Vagina (tissue), 2 donors: ENCODE results near the gene KCNK17. TPM values are rescaled to one million over a fixed set of nuclear protein-coding genes. Genes with fewer than 3 reads are reported as not detected.

Experiments used
- DNase-seq, 2 donors: peaks; one replicate each; pipeline ENCODE4 v3.0.0-alpha.2; 2017; ENCODE audit errors: extremely low spot score in 2 of 2
- H3K27ac ChIP-seq: fragments of 200-600 bp; sonication (generic); one replicate; pipeline ENCODE4 v1.5.1; 2019
- H3K27me3 ChIP-seq: fragments of 200-600 bp; sonication (generic); one replicate; pipeline ENCODE4 v1.5.1; 2019
- H3K36me3 ChIP-seq, 2 donors: fragments of 200-600 bp; sonication (generic); one replicate each; pipeline ENCODE4 v1.5.1; 2017 to 2019
- H3K4me1 ChIP-seq: fragments of 200-600 bp; sonication (generic); one replicate; pipeline ENCODE4 v1.5.1; 2019
- H3K4me3 ChIP-seq, 2 donors: fragments of 200-600 bp; sonication (generic); 1 replicate in 1 of 2; 2 replicates in 1 of 2; pipeline ENCODE4 v1.5.1; 2016 to 2019
- H3K9me3 ChIP-seq: fragments of 200-600 bp; sonication (generic); one replicate; pipeline ENCODE4 v1.5.1; 2019
- POLR2A ChIP-seq, 2 donors: fragments of 450-650 bp; IDR thresholded peaks; one replicate each; pipeline ENCODE4 v1.6.1; 2017; ENCODE audit warnings: antibody characterized with exemption in 2 of 2, mild to moderate bottlenecking in 2 of 2, moderate library complexity in 2 of 2
- POLR2AphosphoS5 ChIP-seq, 2 donors: sonication (generic); formaldehyde crosslinking; IDR thresholded peaks; one replicate each; pipeline ENCODE4 v1.9.0; 2017; ENCODE audit warnings: antibody characterized with exemption in 2 of 2, mild to moderate bottlenecking in 2 of 2, low read depth in 1 of 2; ENCODE audit not compliant: insufficient read depth in 1 of 2
- intact Hi-C: fragments of 100-400 bp; cut with DNase I; formaldehyde crosslinking; loops from one replicate; pipeline ENCODE4 v1.15.1; 2023
- total RNA-seq: library from RNA; depleted of rRNA; stranded (reverse); fragments of >200 nt; gene quantifications from one replicate; pipeline ENCODE4 v1.2.3, GENCODE V29; 2016
- TF ChIP-seq, protein P1 (sequence below), 3 experiments: fragments of 450-650 bp in 2 of 3; fragments of 200-600 bp in 1 of 3; sonication (generic) in 1 of 3; IDR thresholded peaks; one replicate each; pipeline ENCODE4 v1.5.1; 2017 to 2019; ENCODE audit warnings: antibody characterized with exemption in 3 of 3, mild to moderate bottlenecking in 2 of 3, moderate library complexity in 2 of 3

KCNK17 gene
- total RNA-seq, 1 donor from 2014 or later = not detected

DNA sequence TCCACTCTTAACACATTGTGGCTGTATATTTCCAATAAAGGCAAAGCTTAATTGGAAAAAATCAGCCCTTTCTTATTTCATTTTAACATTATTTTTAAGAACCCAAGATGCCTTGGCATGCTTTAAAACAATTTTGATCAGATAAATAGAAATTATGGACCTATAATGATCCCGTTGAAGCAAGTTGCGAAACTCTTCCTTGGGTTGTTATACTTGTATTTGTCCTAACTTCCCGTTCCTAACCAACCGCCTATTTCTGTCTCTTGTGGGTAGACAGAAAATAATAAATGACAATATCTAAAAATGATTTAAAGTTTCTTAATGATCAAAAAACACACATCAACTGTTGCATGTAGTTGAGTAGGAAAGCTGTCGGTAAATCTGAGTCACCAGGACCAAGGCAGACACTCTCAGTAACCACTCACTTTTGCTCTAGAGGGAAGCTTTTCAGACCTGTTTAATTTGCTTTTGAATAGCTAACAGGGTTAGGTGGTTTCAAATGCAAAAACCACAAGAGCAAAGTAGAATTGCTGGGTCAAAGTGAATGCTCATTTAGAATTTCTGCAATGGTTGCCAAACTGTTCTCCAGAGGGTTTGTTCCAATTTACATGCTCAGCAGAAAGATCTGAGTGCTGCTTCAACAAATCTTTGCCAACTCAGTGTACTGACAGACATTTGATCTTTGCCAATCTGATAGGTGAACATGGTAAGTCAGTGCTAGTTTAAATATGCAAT lies 50.7 kb downstream of the KCNK17 start:
- Histone ChIP-seq H3K4me3 (no peak overlapping the region), H3K27me3 (no peaks in the 10 kb centered on the region), H3K4me1 (no peaks in the 10 kb centered on the region), H3K36me3 (no peaks in the 10 kb centered on the region), H3K9me3 (no peaks in the 10 kb centered on the region), H3K27ac (no peak overlapping the region)
- DNase-seq = no peak
- TF ChIP-seq, protein P1, sequence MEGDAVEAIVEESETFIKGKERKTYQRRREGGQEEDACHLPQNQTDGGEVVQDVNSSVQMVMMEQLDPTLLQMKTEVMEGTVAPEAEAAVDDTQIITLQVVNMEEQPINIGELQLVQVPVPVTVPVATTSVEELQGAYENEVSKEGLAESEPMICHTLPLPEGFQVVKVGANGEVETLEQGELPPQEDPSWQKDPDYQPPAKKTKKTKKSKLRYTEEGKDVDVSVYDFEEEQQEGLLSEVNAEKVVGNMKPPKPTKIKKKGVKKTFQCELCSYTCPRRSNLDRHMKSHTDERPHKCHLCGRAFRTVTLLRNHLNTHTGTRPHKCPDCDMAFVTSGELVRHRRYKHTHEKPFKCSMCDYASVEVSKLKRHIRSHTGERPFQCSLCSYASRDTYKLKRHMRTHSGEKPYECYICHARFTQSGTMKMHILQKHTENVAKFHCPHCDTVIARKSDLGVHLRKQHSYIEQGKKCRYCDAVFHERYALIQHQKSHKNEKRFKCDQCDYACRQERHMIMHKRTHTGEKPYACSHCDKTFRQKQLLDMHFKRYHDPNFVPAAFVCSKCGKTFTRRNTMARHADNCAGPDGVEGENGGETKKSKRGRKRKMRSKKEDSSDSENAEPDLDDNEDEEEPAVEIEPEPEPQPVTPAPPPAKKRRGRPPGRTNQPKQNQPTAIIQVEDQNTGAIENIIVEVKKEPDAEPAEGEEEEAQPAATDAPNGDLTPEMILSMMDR (IDR thresholded peaks at IDR 0.05) = no peak
- TF ChIP-seq POLR2A (IDR thresholded peaks at IDR 0.05) (no peak), POLR2AphosphoS5 (IDR thresholded peaks at IDR 0.05; ENCODE audit: insufficient read depth in 1 of 2, low read depth in 1 of 2) (no peak)
- intact Hi-C loops = no loop called here

- Histone ChIP-seq H3K9me3 (no peaks in the 10 kb centered on the region), H3K4me1 (no peaks in the 10 kb centered on the region), H3K36me3 (no peaks in the 10 kb centered on the region), H3K4me3 (no peak overlapping the region), H3K27me3 (no peaks in the 10 kb centered on the region), H3K27ac (no peak overlapping the region)
- TF ChIP-seq POLR2AphosphoS5 (IDR thresholded peaks at IDR 0.05; ENCODE audit: insufficient read depth in 1 of 2, low read depth in 1 of 2) (no peak), POLR2A (IDR thresholded peaks at IDR 0.05) (no peak)
- TF ChIP-seq, protein P1 (IDR thresholded peaks at IDR 0.05) = no peak
- no peak for DNase-seq
- intact Hi-C loops = no loop called here
Observed at GRCh38 chr6:39261751-39262150, 52.5 kb downstream of the KCNK17 start.

- H3K4me1 ChIP-seq = no peaks in the 10 kb centered on the region
- no peaks in the 10 kb centered on the region for H3K27me3 ChIP-seq
- no peak overlapping the region for H3K27ac ChIP-seq
- TF ChIP-seq POLR2A (IDR thresholded peaks at IDR 0.05) (no peak), POLR2AphosphoS5 (IDR thresholded peaks at IDR 0.05; ENCODE audit: insufficient read depth in 1 of 2, low read depth in 1 of 2) (no peak)
- TF ChIP-seq, protein P1 (IDR thresholded peaks at IDR 0.05) = no peak
- H3K36me3 ChIP-seq = no peaks in the 10 kb centered on the region
- no peak for DNase-seq
- H3K9me3 ChIP-seq = no peaks in the 10 kb centered on the region
- intact Hi-C loops = no loop called here
- no peak overlapping the region for H3K4me3 ChIP-seq
Observed at GRCh38 chr6:39260953-39261352, 53.3 kb downstream of the KCNK17 start.

- H3K4me3 ChIP-seq = no peak overlapping the region
- no peak for DNase-seq
- intact Hi-C loops = no loop called here
- no peaks in the 10 kb centered on the region for H3K9me3 ChIP-seq
- TF ChIP-seq POLR2A (IDR thresholded peaks at IDR 0.05) (no peak), POLR2AphosphoS5 (IDR thresholded peaks at IDR 0.05; ENCODE audit: insufficient read depth in 1 of 2, low read depth in 1 of 2) (no peak)
- TF ChIP-seq, protein P1 (IDR thresholded peaks at IDR 0.05) = no peak
- no peaks in the 10 kb centered on the region for H3K36me3 ChIP-seq
- H3K27me3 ChIP-seq = no peaks in the 10 kb centered on the region
- H3K4me1 ChIP-seq = no peaks in the 10 kb centered on the region
- no peak overlapping the region for H3K27ac ChIP-seq
Observed at GRCh38 chr6:39260456-39260855, 53.8 kb downstream of the KCNK17 start.

- intact Hi-C loops = no loop called here
- no peak overlapping the region for H3K27ac ChIP-seq
- no peak for DNase-seq
- no peaks in the 10 kb centered on the region for H3K4me1 ChIP-seq
- H3K4me3 ChIP-seq = no peak overlapping the region
- TF ChIP-seq POLR2AphosphoS5 (IDR thresholded peaks at IDR 0.05; ENCODE audit: insufficient read depth in 1 of 2, low read depth in 1 of 2) = no peak
- TF ChIP-seq, protein P1 (IDR thresholded peaks at IDR 0.05) = no peak
- no peak for TF ChIP-seq POLR2A (IDR thresholded peaks at IDR 0.05)
- H3K36me3 ChIP-seq = no peaks in the 10 kb centered on the region
- H3K9me3 ChIP-seq = no peaks in the 10 kb centered on the region
- H3K27me3 ChIP-seq = no peaks in the 10 kb centered on the region
Observed at GRCh38 chr6:39256294-39256940, 57.8 kb downstream of the KCNK17 start.
